GM19351 (cell line): ENCODE results near the gene PSD4.
"Not testable (repeated sequence)": the region's sequence is repeated elsewhere in the genome, so short reads cannot be mapped to it uniquely, and the experiment has no call there.

Experiments
- ATAC-seq: cut with Tn5 transposase; IDR thresholded peaks from one replicate; pipeline ENCODE4 v1.9.1; 2021; ENCODE audit warnings: mild to moderate bottlenecking, moderate library complexity; ENCODE audit not compliant: unreplicated experiment

Gene PSD4

DNA sequence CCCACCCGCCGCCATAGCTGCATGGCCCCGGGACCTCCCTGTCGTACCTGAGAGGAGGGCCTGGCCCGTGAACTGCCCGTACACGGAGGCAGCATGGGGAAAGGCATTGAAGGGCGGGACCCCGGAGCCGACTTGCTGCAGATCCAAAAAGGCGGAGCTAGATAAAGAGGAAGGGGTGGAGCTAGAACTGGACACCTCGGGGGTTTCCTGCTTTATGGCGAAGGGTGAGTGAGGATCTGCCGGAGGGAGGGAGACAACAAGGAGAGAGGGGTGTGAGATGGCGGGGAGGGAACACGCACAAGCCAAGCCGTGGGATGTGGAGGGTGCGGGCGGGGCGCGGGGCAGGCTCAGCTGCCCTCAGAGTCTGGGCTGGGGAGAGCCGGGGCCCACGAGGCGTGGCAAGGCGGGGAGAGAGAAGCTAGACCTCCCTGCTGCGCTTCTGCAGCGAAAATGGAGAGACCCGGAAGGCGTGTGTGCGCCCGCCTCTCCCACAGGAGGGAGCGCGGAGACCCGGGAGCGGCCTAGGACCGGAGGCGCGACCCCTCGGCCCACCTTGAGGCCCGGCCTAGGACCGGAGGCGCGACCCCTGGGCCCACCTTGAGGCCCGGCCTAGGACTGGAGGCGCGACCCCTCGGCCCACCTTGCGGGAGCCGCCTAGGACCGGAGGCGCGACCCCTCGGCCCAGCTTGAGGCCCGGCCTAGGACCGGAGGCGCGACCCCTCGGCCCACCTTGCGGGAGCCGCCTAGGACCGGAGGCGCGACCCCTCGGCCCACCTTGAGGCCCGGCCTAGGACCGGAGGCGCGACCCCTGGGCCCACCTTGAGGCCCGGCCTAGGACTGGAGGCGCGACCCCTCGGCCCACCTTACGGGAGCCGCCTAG, 61.8 kb downstream of the PSD4 start:
- not testable (repeated sequence) for ATAC-seq

DNA sequence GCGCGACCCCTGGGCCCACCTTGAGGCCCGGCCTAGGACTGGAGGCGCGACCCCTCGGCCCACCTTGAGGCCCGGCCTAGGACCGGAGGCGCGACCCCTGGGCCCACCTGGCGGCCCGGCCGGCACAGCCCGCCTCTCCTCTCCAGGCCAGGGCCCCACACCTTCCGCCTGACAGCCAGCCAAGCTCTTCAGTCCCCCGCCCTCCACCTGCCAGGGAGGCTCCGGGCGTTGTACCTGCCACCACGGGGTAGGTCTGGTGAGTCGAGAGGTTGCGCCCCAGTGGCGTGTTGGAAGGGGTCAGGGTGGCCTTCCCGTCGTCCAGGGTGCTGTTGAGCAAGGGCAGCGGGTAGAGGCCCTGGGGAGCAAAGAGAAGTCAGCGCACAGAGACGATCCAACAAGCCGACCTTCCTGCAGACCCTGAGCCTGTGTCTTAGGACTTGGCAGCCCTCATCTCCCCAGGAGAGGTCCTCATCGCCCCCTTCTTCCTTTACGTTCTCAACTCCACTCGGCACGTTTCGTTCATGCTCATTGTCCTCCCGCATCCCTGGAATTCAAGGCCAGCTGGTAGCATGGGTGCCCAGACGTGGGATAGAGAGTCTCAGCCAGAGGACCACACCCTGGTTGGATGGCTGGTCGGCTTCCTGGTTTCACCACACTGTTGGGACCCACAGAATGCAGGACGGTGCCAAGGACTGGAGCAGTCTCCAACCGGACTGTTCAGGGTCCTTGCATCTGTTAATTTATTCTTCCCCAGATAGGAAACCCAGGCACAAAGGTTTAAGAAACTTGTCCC, 62.8 kb downstream of the PSD4 start:
- no peak for ATAC-seq

DNA sequence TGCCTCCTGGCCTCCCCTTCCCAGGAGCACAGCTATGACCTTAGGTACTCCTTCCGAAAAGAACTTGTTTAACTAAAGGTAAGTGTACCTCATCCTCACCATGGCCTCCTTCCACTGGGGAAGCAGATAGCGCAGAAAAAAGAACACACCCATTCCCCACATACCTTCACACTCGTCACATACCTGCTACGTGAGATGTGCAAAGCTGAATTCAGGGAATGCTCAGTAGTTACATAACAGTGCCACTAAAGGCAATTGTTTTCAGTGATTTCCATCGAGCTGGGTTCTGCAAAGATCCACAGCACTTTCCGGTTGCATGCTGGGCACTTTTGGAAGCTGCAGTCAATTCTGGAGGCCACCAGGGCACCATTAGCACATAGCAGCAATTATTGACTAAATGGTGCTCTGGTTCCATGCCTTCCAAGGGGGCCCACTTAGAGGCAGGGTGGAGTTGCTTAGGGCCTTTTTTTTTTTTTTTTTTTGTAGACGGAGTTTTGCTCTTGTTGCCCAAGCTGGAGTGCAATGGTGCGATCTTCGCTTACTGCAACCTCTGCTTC, 63.9 kb downstream of the PSD4 start:
- no peak for ATAC-seq

- ATAC-seq, result no peak
Observed at GRCh38 chr2:113238871-113239839, 65.4 kb downstream of the PSD4 start.

- ATAC-seq, result no peak
Observed at GRCh38 chr2:113240150-113240914, 66.6 kb downstream of the PSD4 start.

DNA sequence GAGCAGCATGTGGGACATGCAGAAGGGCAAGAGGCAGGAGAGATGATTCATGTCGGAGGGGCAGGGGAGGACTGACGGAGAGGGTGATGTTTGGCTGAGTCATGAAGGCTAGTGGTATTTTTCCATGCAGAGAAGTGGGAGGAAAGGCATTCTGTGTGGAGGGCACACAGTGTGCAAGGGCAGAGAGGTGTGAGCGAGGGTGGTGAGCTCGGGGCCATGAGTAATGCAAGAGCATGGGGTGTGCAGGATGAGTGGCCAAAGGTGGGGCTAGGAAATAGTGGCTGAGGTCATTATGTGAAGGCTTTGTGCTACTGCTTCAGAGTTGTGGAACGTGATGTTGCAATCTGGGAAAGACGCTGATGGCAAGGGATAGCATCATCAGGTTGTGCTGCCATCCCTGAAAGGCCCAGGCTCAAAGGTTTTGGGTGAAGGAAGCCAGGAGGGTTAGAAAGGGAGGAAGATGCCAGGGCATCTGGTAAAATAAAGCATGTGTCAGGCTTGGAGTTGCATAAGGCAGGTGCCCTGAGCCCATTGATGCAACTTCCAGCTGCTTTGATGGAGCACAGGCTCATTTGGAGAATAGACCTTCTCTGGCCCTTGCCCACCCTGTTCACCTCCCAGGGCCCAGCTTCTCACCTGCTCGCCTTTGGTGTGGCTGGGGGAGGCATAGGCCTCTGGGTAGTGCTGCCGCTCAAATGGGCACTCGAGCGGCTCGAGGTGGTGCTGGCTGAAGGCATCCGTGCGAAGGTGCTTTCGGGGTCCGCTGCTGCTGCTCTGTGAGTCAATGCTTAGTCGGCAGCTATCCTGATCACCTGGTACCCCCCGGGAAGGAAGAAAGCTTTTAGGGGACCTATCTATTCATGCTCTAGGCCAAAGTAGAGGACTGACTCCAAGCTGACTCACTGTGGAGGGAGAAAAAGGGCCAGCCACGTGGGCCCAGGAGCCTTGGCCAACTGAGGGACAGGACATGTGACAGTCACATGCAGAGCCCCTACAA, 67.4 kb downstream of the PSD4 start:
- ATAC-seq, result no peak

GRCh38 chr2:113242327-113242726, 68.6 kb downstream of the PSD4 start:
- ATAC-seq, result no peak

DNA sequence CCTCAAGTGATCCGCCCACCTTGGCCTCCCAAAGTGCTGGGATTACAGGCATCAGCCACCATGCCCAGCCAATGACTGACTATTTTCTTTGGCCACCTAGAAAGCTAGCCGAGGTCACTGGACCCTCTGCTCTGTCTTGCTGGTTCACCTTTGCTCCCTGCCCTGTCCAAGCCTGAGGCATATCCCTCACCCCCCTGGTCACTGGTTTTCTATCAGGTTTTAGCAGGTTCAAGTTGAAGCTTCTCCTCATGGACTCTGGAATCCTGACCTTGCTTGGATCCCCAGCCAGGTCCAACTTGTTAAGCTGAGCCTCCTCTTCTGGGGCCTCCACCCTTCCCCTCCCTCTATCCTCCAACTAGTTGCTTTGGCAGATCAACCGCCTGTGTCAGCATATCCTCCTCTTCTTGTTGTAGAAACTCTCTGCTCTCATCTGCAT, 71.5 kb downstream of the PSD4 start:
- ATAC-seq, result no peak

DNA sequence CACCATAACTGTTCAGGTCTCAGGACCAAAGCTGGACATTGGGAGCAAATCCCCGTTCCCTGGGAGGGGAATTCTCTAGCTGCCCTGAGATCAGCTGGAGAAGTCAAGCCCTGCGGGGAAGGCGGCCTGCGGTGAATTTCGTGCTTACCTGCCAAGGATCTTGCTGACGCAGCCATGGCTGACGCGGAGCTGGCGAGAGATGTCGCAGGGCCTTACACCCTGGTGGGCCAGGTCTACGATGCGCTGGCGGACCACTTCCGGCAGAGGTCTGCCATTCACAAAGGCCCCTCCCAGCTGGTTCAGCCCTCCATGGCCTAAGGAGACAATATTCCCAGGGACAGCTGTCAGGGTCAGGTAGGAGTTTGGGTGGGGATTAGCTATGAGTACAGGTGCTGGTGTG, 72.8 kb downstream of the PSD4 start:
- ATAC-seq, result no peak

- ATAC-seq, result peak; percentile 79
Observed at GRCh38 chr2:113248997-113249770, 75.4 kb downstream of the PSD4 start.

- no peak for ATAC-seq
Observed at GRCh38 chr2:113251118-113251517, 77.3 kb downstream of the PSD4 start.

DNA sequence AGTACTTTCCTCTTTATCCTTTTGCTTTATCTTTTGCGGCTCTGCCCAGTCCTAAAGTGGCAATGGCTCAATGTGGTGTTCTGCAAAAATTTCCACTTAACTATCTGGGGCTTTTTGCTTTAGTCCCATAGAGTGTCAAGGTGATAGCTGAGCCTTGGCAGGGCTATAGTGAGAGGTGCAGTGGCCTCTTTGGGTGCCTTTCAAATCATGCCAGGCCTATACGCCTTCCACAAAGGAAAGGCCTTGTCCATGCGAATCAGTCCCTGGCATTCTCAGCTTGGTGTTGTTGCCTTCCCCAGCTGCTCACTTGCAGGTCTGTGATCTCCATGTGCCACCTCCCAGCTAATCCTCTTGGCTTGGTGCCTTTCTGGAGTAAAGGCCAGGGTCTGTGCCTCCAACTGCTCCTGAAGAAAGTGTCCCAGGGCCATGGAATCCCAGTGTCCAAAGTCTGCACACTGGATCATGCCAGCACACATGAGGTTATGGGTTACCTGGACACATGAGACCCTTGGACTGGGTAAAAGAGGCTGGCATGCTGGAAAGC, 78.3 kb downstream of the PSD4 start:
- no peak for ATAC-seq

DNA sequence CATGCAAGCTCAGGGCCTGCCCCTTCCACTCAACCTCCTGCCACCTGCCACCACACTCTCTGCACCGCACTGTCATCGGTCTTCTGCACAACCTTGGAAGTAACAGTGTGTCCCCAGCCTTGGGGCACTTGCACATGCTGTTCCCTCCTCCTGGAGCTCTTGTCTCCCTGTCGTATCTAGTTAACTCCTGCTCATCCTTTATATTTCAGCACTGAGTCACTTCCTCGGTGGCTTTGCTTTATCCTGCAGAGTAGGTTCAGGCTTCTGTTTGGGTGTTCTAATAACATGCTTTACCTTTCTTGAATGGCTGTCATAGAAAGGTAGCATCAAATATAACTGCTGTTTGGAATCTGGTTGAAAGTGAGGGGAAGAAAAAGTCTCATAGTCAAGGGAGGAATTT, 79.7 kb downstream of the PSD4 start:
- no peak for ATAC-seq

GRCh38 chr2:113255140-113256070, 81.6 kb downstream of the PSD4 start:
- no peak for ATAC-seq

GRCh38 chr2:113257516-113258264, 83.9 kb downstream of the PSD4 start:
- no peak for ATAC-seq
